Spinal cord (tissue), 10 donors: ENCODE measurements around the gene SESTD1. TPM values are rescaled to one million over a fixed set of nuclear protein-coding genes. Genes with fewer than 3 reads are reported as not detected.
"Not testable (repeated sequence)": the region's sequence is repeated elsewhere in the genome, so short reads cannot be mapped to it uniquely, and the experiment has no call there.

Experiments used
- DNase-seq, 6 donors: peaks; one replicate each; pipeline versions ENCODE4 v3.0.0 to v3.0.0-alpha.2; 2013 to 2015; ENCODE audit warnings: low spot score in 6 of 6, low read depth in 4 of 6
- H3K27ac ChIP-seq: one replicate; pipeline ENCODE4 v1.5.1; 2013; ENCODE audit warnings: low read depth, low read length, control low read depth
- H3K27me3 ChIP-seq: one replicate; pipeline ENCODE4 v1.6.1; 2013; ENCODE audit warnings: low read length; ENCODE audit not compliant: control insufficient read depth, insufficient read depth
- H3K36me3 ChIP-seq: one replicate; pipeline ENCODE4 v1.6.1; 2013; ENCODE audit warnings: low read length; ENCODE audit not compliant: control insufficient read depth, insufficient read depth
- H3K4me1 ChIP-seq: one replicate; pipeline ENCODE4 v1.6.1; 2013; ENCODE audit warnings: low read length; ENCODE audit not compliant: control insufficient read depth, insufficient read depth
- H3K4me3 ChIP-seq: one replicate; pipeline ENCODE4 v1.5.1; 2013; ENCODE audit warnings: low read depth, low read length, control low read depth
- H3K9me3 ChIP-seq: one replicate; pipeline ENCODE4 v1.6.1; 2013; ENCODE audit warnings: low read length; ENCODE audit not compliant: control insufficient read depth, insufficient read depth
- WGBS: methylation state at CpG from one replicate; pipeline ENCODE4 v1.1.5; 2013; ENCODE audit warnings: missing lambda C conversion rate; ENCODE audit not compliant: insufficient coverage; 5-methylcytosine and 5-hydroxymethylcytosine counted together
- polyA plus RNA-seq, 2 donors: library from polyadenylated mRNA; unstranded; fragments of 120-200 nt; gene quantifications; one replicate each; pipeline ENCODE4 v1.2.1, GENCODE V29; 2013; ENCODE audit not compliant: insufficient read length in 2 of 2
- total RNA-seq, 2 donors: library from RNA; depleted of rRNA in 1 of 2; stranded (reverse); fragments of 120-200 nt in 1 of 2; fragments of >200 nt in 1 of 2; gene quantifications; one replicate each; pipeline versions ENCODE4 v1.2.3 to v1.2.4, GENCODE V29; 2013 to 2014
- donor health status: healthy.

The SESTD1 gene
- total and polyA plus RNA-seq, 4 donors = 33.3 to 72.6 (median 58.1) TPM

DNA sequence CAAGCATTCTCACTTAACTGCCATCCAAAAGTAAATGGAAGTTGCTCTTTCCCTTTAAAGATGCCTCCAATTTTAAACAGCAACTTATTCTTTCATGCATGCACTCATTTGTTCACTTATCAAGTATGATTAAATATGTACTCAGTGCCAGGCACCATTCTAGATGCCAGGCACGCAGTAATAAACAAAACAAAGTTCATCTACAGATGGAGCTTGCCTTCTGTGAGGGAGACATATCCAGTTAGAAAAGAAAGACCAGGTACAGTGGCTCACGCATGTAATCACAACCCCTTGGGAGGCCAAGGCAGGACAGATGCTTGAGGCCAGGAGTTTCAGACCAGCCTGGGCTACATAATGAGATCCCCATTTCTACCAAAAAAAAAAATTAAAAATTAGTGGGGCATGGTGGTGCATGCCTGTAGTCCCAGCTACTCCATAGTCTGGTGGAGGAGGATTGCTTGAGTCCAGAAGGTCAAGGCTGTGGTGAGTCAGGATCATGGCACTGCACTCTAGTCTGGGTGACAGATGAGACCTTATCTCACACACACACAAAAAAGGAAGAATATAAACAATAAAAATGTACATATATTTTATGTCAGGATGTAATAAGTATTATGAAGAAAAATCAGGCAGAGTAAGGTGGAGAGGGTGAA, 195.5 kb downstream of the SESTD1 start:
- Histone ChIP-seq H3K27me3 (no peaks in the 10 kb centered on the region), H3K4me1 (no peaks in the 10 kb centered on the region), H3K4me3 (no peak overlapping the region), H3K36me3 (no peaks in the 10 kb centered on the region), H3K27ac (no peak overlapping the region), H3K9me3 (no peaks in the 10 kb centered on the region)
- no CpG with 5 or more reads among the region's 2 CpGs for WGBS
- no peak for DNase-seq

- Histone ChIP-seq H3K27me3 (no peaks in the 10 kb centered on the region), H3K9me3 (no peaks in the 10 kb centered on the region), H3K27ac (no peak overlapping the region), H3K36me3 (no peaks in the 10 kb centered on the region), H3K4me1 (peaks cover 3% of the 10 kb centered on the region), H3K4me3 (no peak overlapping the region)
- DNase-seq = peak in 1 of 6 donors; percentile 54
- no CpG with 5 or more reads among the region's 2 CpGs for WGBS
These were observed 205.5 kb downstream of the SESTD1 start for GRCh38 chr2:179059026-179059700.

GRCh38 chr2:179057737-179058136, 206.9 kb downstream of the SESTD1 start:
- peaks cover 3% of the 10 kb centered on the region for H3K4me1 ChIP-seq
- H3K4me3 ChIP-seq = no peak overlapping the region
- 45% methylated on average over 3 of the region's 5 CpGs for WGBS
- H3K36me3 ChIP-seq = no peaks in the 10 kb centered on the region
- DNase-seq = no peak
- no peaks in the 10 kb centered on the region for H3K9me3 ChIP-seq
- no peak overlapping the region for H3K27ac ChIP-seq
- no peaks in the 10 kb centered on the region for H3K27me3 ChIP-seq

DNA sequence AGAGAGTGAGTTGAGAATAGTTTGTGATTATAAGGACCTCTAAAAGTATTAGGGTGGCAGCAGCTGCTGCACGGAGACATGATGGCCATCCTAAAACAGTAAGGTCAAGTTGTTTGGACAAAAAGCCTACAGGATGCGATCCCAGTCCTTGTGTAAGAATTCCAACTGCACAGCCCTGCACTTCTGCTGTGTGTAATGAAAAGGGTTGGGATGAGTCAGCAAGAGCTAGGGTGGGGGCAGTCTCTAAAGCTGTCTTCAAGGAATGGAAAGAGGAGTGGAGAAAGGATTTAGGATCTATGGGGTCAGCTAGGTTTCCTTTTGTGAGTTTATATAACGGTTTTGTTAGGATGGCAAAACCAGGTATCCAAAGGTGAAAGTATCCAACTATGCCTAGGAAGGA, 211.1 kb downstream of the SESTD1 start:
- not testable (repeated sequence) for H3K36me3 ChIP-seq, H3K4me3 ChIP-seq, DNase-seq, H3K9me3 ChIP-seq, H3K27me3 ChIP-seq, H3K4me1 ChIP-seq, H3K27ac ChIP-seq
- 93% methylated on average over 2 of the region's 3 CpGs for WGBS

Other genes starting within 250 kb of the SESTD1 start
- gene CCDC141, start 214.7 kb downstream of the SESTD1 start, total RNA-seq = 1 to 10 TPM; 3.9 to 4.4 TPM
- under 1 TPM; 0.51 to 0.89 TPM for gene CCDC141, start 214.7 kb downstream of the SESTD1 start, polyA plus RNA-seq